GM23338 (cell line): ENCODE measurements around the gene EDN2. TPM values are rescaled to one million over a fixed set of nuclear protein-coding genes. Genes with fewer than 3 reads are reported as not detected.

Experiments used
- ATAC-seq: fragments of 200-7000 bp; cut with Tn5 transposase; 3 replicates; pipeline ENCODE4 v1.9.1; 2020
- DNase-seq: peaks from one replicate; pipeline ENCODE4 v3.0.0-alpha.2; 2015; ENCODE audit warnings: low spot score
- H2AFZ ChIP-seq: fragments of 200-600 bp; sonication (generic); 2 replicates; pipeline ENCODE4 v1.8.0; 2016; ENCODE audit warnings: antibody characterized with exemption, mild to moderate bottlenecking, moderate library complexity
- H3F3A ChIP-seq: fragments of 200-600 bp; sonication (generic); replicated peaks from 2 replicates; pipeline ENCODE4 v1.8.0; 2017; ENCODE audit warnings: antibody characterized with exemption, mixed run types, low read depth
- H3K27ac ChIP-seq: fragments of 200-600 bp; sonication (generic); 2 replicates; pipeline ENCODE4 v1.6.1; 2016; ENCODE audit warnings: low read depth
- H3K27me3 ChIP-seq: fragments of 200-600 bp; sonication (generic); 2 replicates; pipeline ENCODE4 v1.8.0; 2016; ENCODE audit warnings: mild to moderate bottlenecking, mixed run types, moderate library complexity; ENCODE audit not compliant: insufficient read depth
- H3K36me3 ChIP-seq: fragments of 200-600 bp; sonication (generic); 2 replicates; pipeline ENCODE4 v1.8.0; 2016; ENCODE audit warnings: mild to moderate bottlenecking; ENCODE audit not compliant: insufficient read depth
- H3K4me1 ChIP-seq: fragments of 200-600 bp; sonication (generic); 2 replicates; pipeline ENCODE4 v1.8.0; 2016; ENCODE audit warnings: mild to moderate bottlenecking, moderate library complexity; ENCODE audit not compliant: insufficient read depth
- H3K4me2 ChIP-seq: fragments of 200-600 bp; sonication (generic); 2 replicates; pipeline ENCODE4 v1.7.1; 2017; ENCODE audit warnings: mixed run types
- H3K4me3 ChIP-seq: fragments of 200-600 bp; sonication (generic); 2 replicates; pipeline ENCODE4 v1.6.1; 2016; ENCODE audit warnings: mixed run types
- H3K79me2 ChIP-seq: fragments of 200-600 bp; sonication (generic); replicated peaks from 2 replicates; pipeline ENCODE4 v1.8.0; 2017; ENCODE audit warnings: mild to moderate bottlenecking; ENCODE audit not compliant: insufficient read depth
- H3K9me2 ChIP-seq: fragments of 200-600 bp; sonication (generic); 2 replicates; pipeline ENCODE4 v1.8.0; 2017; ENCODE audit not compliant: insufficient read depth
- H4K20me1 ChIP-seq: fragments of 200-600 bp; sonication (generic); replicated peaks from 2 replicates; pipeline ENCODE4 v1.8.0; 2017; ENCODE audit warnings: mild to moderate bottlenecking; ENCODE audit not compliant: insufficient read depth
- H3K27ac Mint-ChIP-seq: 2 replicates; pipeline ENCODE4 v1.8.0; 2020; ENCODE audit warnings: inconsistent platforms, mild to moderate bottlenecking, moderate library complexity, mixed read lengths
- H3K27me3 Mint-ChIP-seq: 3 replicates; pipeline ENCODE4 v1.8.0; 2022; ENCODE audit warnings: low read depth, mild to moderate bottlenecking, moderate library complexity, mixed read lengths, inconsistent platforms; ENCODE audit not compliant: insufficient read depth, poor library complexity
- H3K36me3 Mint-ChIP-seq: 3 replicates; pipeline ENCODE4 v1.8.0; 2021; ENCODE audit warnings: low read depth, mild to moderate bottlenecking, inconsistent platforms, moderate library complexity, mixed read lengths
- H3K4me1 Mint-ChIP-seq: 3 replicates; pipeline ENCODE4 v1.8.0; 2020; ENCODE audit warnings: mild to moderate bottlenecking, inconsistent platforms, mixed read lengths
- H3K4me3 Mint-ChIP-seq: 3 replicates; pipeline ENCODE4 v1.8.0; 2021; ENCODE audit warnings: moderate library complexity, mild to moderate bottlenecking, inconsistent platforms, mixed read lengths
- H3K9me3 Mint-ChIP-seq: 3 replicates; pipeline ENCODE4 v1.8.0; 2020; ENCODE audit warnings: moderate library complexity, mild to moderate bottlenecking, inconsistent platforms, mixed read lengths
- CREB1 ChIP-seq: fragments of 250-450 bp; sonication (Bioruptor Pico); IDR thresholded peaks from 2 replicates; pipeline ENCODE4 v1.5.0; 2020; ENCODE audit warnings: low read depth, mild to moderate bottlenecking, moderate library complexity
- ETS1 ChIP-seq: IDR thresholded peaks from 2 replicates; pipeline ENCODE4 v1.6.1; 2016; ENCODE audit warnings: antibody characterized with exemption
- JUNB ChIP-seq: IDR thresholded peaks from one replicate; pipeline ENCODE4 v1.6.1; 2016; ENCODE audit warnings: antibody characterized with exemption; ENCODE audit not compliant: unreplicated experiment
- NANOG ChIP-seq: IDR thresholded peaks from 2 replicates; pipeline ENCODE4 v1.6.1; 2016; ENCODE audit warnings: antibody characterized with exemption, borderline replicate concordance
- POLR2AphosphoS5 ChIP-seq: IDR thresholded peaks from 2 replicates; pipeline ENCODE4 v1.6.1; 2016; ENCODE audit warnings: antibody characterized with exemption, low read depth
- REST ChIP-seq: IDR thresholded peaks from one replicate; pipeline ENCODE4 v1.6.1; 2018; ENCODE audit warnings: antibody characterized with exemption; ENCODE audit not compliant: unreplicated experiment
- STAT1 ChIP-seq: IDR thresholded peaks from one replicate; pipeline ENCODE4 v1.6.1; 2016; ENCODE audit warnings: antibody characterized with exemption; ENCODE audit not compliant: unreplicated experiment
- ZNF114 ChIP-seq: fragments of 250-450 bp; sonication (Bioruptor Pico); IDR thresholded peaks from 2 replicates; pipeline ENCODE4 v1.5.0; 2020; ENCODE audit warnings: mild to moderate bottlenecking, moderate library complexity
- ZNF331 ChIP-seq: fragments of 250-450 bp; sonication (Bioruptor Pico); IDR thresholded peaks from 2 replicates; pipeline ENCODE4 v1.5.0; 2020; ENCODE audit warnings: low read depth, mild to moderate bottlenecking, moderate library complexity
- ZNF462 ChIP-seq: fragments of 250-450 bp; sonication (Bioruptor Pico); IDR thresholded peaks from 2 replicates; pipeline ENCODE4 v1.5.0; 2020; ENCODE audit warnings: mild to moderate bottlenecking, moderate library complexity
- polyA plus RNA-seq: library from polyadenylated mRNA; unstranded; fragments of >200 nt; fragmentation: Nextera tagmentation; extraction: Ambion mirVana; gene quantifications from 2 replicates; pipeline ENCODE4 v1.2.1, GENCODE V29; 2016
- total RNA-seq: library from RNA; depleted of rRNA; stranded (reverse); fragments of >200 nt; shearing (Covaris generic); gene quantifications from 2 replicates; pipeline ENCODE4 v1.2.3, GENCODE V29; 2014

The EDN2 gene
- total and polyA plus RNA-seq, 2 experiments from 2014 or later: not detected

- no peak for TF ChIP-seq ZNF462 (CRISPR knock-in tag)
- TF ChIP-seq STAT1: no peak
- no peak for TF ChIP-seq ZNF114 (CRISPR knock-in tag)
Measured at GRCh38 chr1:41498391-41498790, 13.9 kb upstream of the EDN2 start (continued).

- no peak overlapping the region for H3K27ac Mint-ChIP-seq
- peaks cover 21% of the 10 kb centered on the region for H3K4me1 Mint-ChIP-seq
- TF ChIP-seq ETS1 (no peak), REST (no peak), POLR2AphosphoS5 (no peak), CREB1 (no peak), ZNF331 (CRISPR knock-in tag) (no peak), STAT1 (no peak), ZNF114 (CRISPR knock-in tag) (no peak), JUNB (no peak), NANOG (no peak)
Measured at GRCh38 chr1:41497461-41498030, 13.1 kb upstream of the EDN2 start.

More at GRCh38 chr1:41497461-41498030, 13.1 kb upstream of the EDN2 start:
- Histone ChIP-seq H3K4me3 (no peak overlapping the region), H3K79me2 (no peaks in the 10 kb centered on the region), H3K27ac (no peak overlapping the region), H3K4me2 (no peak overlapping the region; the same call in 1 of the 2 replicates), H3K4me1 (peaks cover 12% of the 10 kb centered on the region; the same call in 1 of the 2 replicates), H3F3A (0 out of 2 replicates have a peak, but pooled peaks cover 5% of the 10 kb centered on the region), H4K20me1 (no peaks in the 10 kb centered on the region), H3K36me3 (no peaks in the 10 kb centered on the region), H3K9me2 (no peaks in the 10 kb centered on the region), H2AFZ (no peak overlapping the region), H3K27me3 (peaks cover 12% of the 10 kb centered on the region)
- DNase-seq: no peak
- no peak for ATAC-seq
- Mint-ChIP-seq H3K9me3 (no peaks in the 10 kb centered on the region), H3K27me3 (peaks cover 19% of the 10 kb centered on the region), H3K36me3 (no peaks in the 10 kb centered on the region), H3K4me3 (peak overlapping the region; percentile 45; the same call in 2 of the 3 replicates)
